Dedifferentiated amniotic fluid mesenchymal stem cell (primary cell): ENCODE measurements around the gene PLPP7.

Experiments used
- DNase-seq: peaks from one replicate; pipeline ENCODE4 v3.0.0-alpha.2; 2016; ENCODE audit errors: extremely low spot score

PLPP7 gene

GRCh38 chr9:131303381-131304321 is 14.1 kb downstream of the PLPP7 start:
- DNase-seq: no peak

- no peak for DNase-seq
Measured at GRCh38 chr9:131304676-131305355, 15.3 kb downstream of the PLPP7 start.

GRCh38 chr9:131306397-131307004 is 17.0 kb downstream of the PLPP7 start:
- no peak for DNase-seq

GRCh38 chr9:131307974-131308373 is 18.5 kb downstream of the PLPP7 start:
- DNase-seq: no peak

GRCh38 chr9:131308452-131308851 is 18.9 kb downstream of the PLPP7 start:
- DNase-seq: no peak

- DNase-seq: no peak
Measured at GRCh38 chr9:131308906-131309529, 19.5 kb downstream of the PLPP7 start.

GRCh38 chr9:131309530-131310276 is 20.2 kb downstream of the PLPP7 start:
- no peak for DNase-seq

GRCh38 chr9:131310833-131311554 is 21.5 kb downstream of the PLPP7 start:
- no peak for DNase-seq

GRCh38 chr9:131312246-131312645 is 22.7 kb downstream of the PLPP7 start:
- no peak for DNase-seq

- no peak for DNase-seq
Measured at GRCh38 chr9:131312822-131313770, 23.6 kb downstream of the PLPP7 start.

GRCh38 chr9:131318231-131319085 is 28.9 kb downstream of the PLPP7 start:
- DNase-seq: no peak

GRCh38 chr9:131319486-131319885 is 30.0 kb downstream of the PLPP7 start:
- no peak for DNase-seq

- DNase-seq: no peak
Measured at GRCh38 chr9:131320031-131320685, 30.6 kb downstream of the PLPP7 start.

GRCh38 chr9:131323629-131324028 is 34.1 kb downstream of the PLPP7 start:
- no peak for DNase-seq

- no peak for DNase-seq
Measured at GRCh38 chr9:131324736-131325679, 35.5 kb downstream of the PLPP7 start.

- no peak for DNase-seq
Measured at GRCh38 chr9:131329241-131329641, 39.7 kb downstream of the PLPP7 start.
